IMR-90 (cell line): ENCODE data around the gene KRTAP4-16. TPM values are rescaled to one million over a fixed set of nuclear protein-coding genes. Genes with fewer than 3 reads are reported as not detected.

Source experiments
- ATAC-seq: fragments of 200-7000 bp; cut with Tn5 transposase; 2 replicates; pipeline ENCODE4 v1.9.1; 2020; ENCODE audit warnings: low read depth, mild to moderate bottlenecking, moderate library complexity
- BruUV-seq: library from RNA; stranded (reverse); fragments of 400-500 nt; replicated peaks from 2 replicates; lab custom pipeline; 2021; lab: Mats Ljungman, UMichigan
- CTCF ChIA-PET: fragments of 300-600 bp; formaldehyde crosslinking; extraction: SDS; loops from one replicate; lab custom pipeline; 2021; ENCODE audit warnings: antibody characterized with exemption; lab: Yijun Ruan, JAX
- POLR2A ChIA-PET: fragments of 300-600 bp; sonication (Branson Sonifier 250); formaldehyde crosslinking; loops from one replicate; lab custom pipeline; 2022; ENCODE audit warnings: antibody characterized with exemption; ENCODE audit not compliant: unreplicated experiment; lab: Charles Lee
- DNase-seq: peaks from one replicate; pipeline ENCODE4 v3.0.0; 2013
- H2AFZ ChIP-seq: replicated peaks from 2 replicates; pipeline ENCODE3; 2013; ENCODE audit warnings: low read length, mild to moderate bottlenecking; ENCODE audit not compliant: poor library complexity
- H2AK5ac ChIP-seq: 2 replicates; pipeline ENCODE4 v1.6.1; 2013; ENCODE audit warnings: low read depth, low read length, inconsistent platforms
- H2AK9ac ChIP-seq: replicated peaks from 2 replicates; pipeline ENCODE3; 2013; ENCODE audit warnings: mild to moderate bottlenecking, low read depth, low read length, moderate library complexity; ENCODE audit not compliant: poor library complexity
- H2BK120ac ChIP-seq: 2 replicates; pipeline ENCODE4 v1.6.1; 2013; ENCODE audit warnings: low read depth, low read length, inconsistent platforms
- H2BK15ac ChIP-seq: 3 replicates; pipeline ENCODE4 v1.6.1; 2013; ENCODE audit warnings: low read depth, low read length, inconsistent platforms
- H2BK20ac ChIP-seq: 2 replicates; pipeline ENCODE4 v1.6.1; 2013; ENCODE audit warnings: low read depth, mild to moderate bottlenecking, inconsistent platforms, low read length, moderate library complexity
- H2BK5ac ChIP-seq: 2 replicates; pipeline ENCODE4 v1.6.1; 2013; ENCODE audit warnings: mild to moderate bottlenecking, low read depth, low read length, inconsistent platforms; ENCODE audit not compliant: poor library complexity, severe bottlenecking
- H3K14ac ChIP-seq: replicated peaks from 2 replicates; pipeline ENCODE4 v1.6.1; 2013; ENCODE audit warnings: low read depth, low read length, inconsistent platforms
- H3K18ac ChIP-seq: 2 replicates; pipeline ENCODE4 v1.6.1; 2013; ENCODE audit warnings: low read depth, low read length, control low read depth
- H3K23ac ChIP-seq: 2 replicates; pipeline ENCODE4 v1.6.1; 2013; ENCODE audit warnings: low read depth, low read length, inconsistent platforms
- H3K27ac ChIP-seq: 2 replicates; pipeline ENCODE4 v1.5.1; 2013; ENCODE audit warnings: mild to moderate bottlenecking, control low read depth, low read length; ENCODE audit not compliant: insufficient read depth
- H3K27me3 ChIP-seq: 2 replicates; pipeline ENCODE4 v1.6.1; 2013; ENCODE audit warnings: low read length; ENCODE audit not compliant: control insufficient read depth, insufficient read depth
- H3K36me3 ChIP-seq: 2 replicates; pipeline ENCODE4 v1.6.1; 2013; ENCODE audit warnings: low read length, mixed read lengths; ENCODE audit not compliant: control insufficient read depth, insufficient read depth
- H3K4ac ChIP-seq: 2 replicates; pipeline ENCODE4 v1.6.1; 2013; ENCODE audit warnings: low read depth, low read length, inconsistent platforms
- H3K4me1 ChIP-seq: 2 replicates; pipeline ENCODE4 v1.6.1; 2013; ENCODE audit warnings: low read length, mixed read lengths; ENCODE audit not compliant: control insufficient read depth, insufficient read depth
- H3K4me2 ChIP-seq: 2 replicates; pipeline ENCODE4 v1.6.1; 2013; ENCODE audit warnings: low read depth, mild to moderate bottlenecking, control low read depth, low read length, moderate library complexity
- H3K4me3 ChIP-seq: 2 replicates; pipeline ENCODE4 v1.5.1; 2013; ENCODE audit warnings: low read depth, mild to moderate bottlenecking, control low read depth, low read length, moderate library complexity; ENCODE audit not compliant: insufficient read depth
- H3K56ac ChIP-seq: 2 replicates; pipeline ENCODE4 v1.6.1; 2013; ENCODE audit warnings: low read length, inconsistent platforms; ENCODE audit not compliant: insufficient read depth; ENCODE audit errors: extremely low read depth
- H3K79me1 ChIP-seq, 2 experiments: 2 replicates each; pipeline ENCODE4 v1.6.1; 2013; ENCODE audit warnings: low read length in 2 of 2, inconsistent platforms in 1 of 2, low read depth in 1 of 2
- H3K9ac ChIP-seq: 2 replicates; pipeline ENCODE4 v1.6.1; 2013; ENCODE audit warnings: low read depth, low read length, control low read depth
- H3K9me1 ChIP-seq: 2 replicates; pipeline ENCODE4 v1.6.1; 2013; ENCODE audit warnings: low read length, inconsistent platforms; ENCODE audit not compliant: insufficient read depth
- H3K9me3 ChIP-seq: 2 replicates; pipeline ENCODE4 v1.6.1; 2013; ENCODE audit warnings: low read length; ENCODE audit not compliant: control insufficient read depth, insufficient read depth
- H4K20me1 ChIP-seq: 2 replicates; pipeline ENCODE4 v1.6.1; 2013; ENCODE audit warnings: low read length, inconsistent platforms; ENCODE audit not compliant: insufficient read depth
- H4K5ac ChIP-seq: 2 replicates; pipeline ENCODE4 v1.6.1; 2013; ENCODE audit warnings: mild to moderate bottlenecking, low read depth, low read length, control low read depth
- H4K8ac ChIP-seq, 2 experiments: 2 replicates each; pipeline ENCODE4 v1.6.1; 2013; ENCODE audit warnings: low read depth in 2 of 2, low read length in 2 of 2, control low read depth in 1 of 2, inconsistent platforms in 1 of 2
- H4K91ac ChIP-seq: 2 replicates; pipeline ENCODE4 v1.6.1; 2013; ENCODE audit warnings: low read depth, low read length, inconsistent platforms; ENCODE audit not compliant: insufficient read depth
- BHLHE40 ChIP-seq: fragments of 150-350 bp; IDR thresholded peaks from 2 replicates; pipeline ENCODE4 v1.6.1; 2016; ENCODE audit warnings: mild to moderate bottlenecking, low read depth, low read length
- CHD1 ChIP-seq: IDR thresholded peaks from 2 replicates; pipeline ENCODE4 v1.6.1; 2012; ENCODE audit warnings: low read depth, low read length, improper control_type of control experiment
- ELK1 ChIP-seq: fragments of 150-350 bp; IDR thresholded peaks from 2 replicates; pipeline ENCODE4 v1.6.1; 2016; ENCODE audit warnings: low read depth, mild to moderate bottlenecking, low read length, moderate library complexity, borderline replicate concordance
- FOS ChIP-seq: fragments of 150-350 bp; IDR thresholded peaks from 2 replicates; pipeline ENCODE4 v1.6.1; 2016; ENCODE audit warnings: low read depth, low read length
- MAFK ChIP-seq: IDR thresholded peaks from 2 replicates; pipeline ENCODE4 v1.6.1; 2012; ENCODE audit warnings: low read depth, low read length, improper control_type of control experiment
- MAZ ChIP-seq: IDR thresholded peaks from 2 replicates; pipeline ENCODE4 v1.6.1; 2012; ENCODE audit warnings: low read depth, mild to moderate bottlenecking, low read length, improper control_type of control experiment, moderate library complexity, borderline replicate concordance
- MXI1 ChIP-seq: IDR thresholded peaks from 2 replicates; pipeline ENCODE4 v1.6.1; 2012; ENCODE audit warnings: low read depth, mild to moderate bottlenecking, low read length, moderate library complexity, borderline replicate concordance
- NFE2L2 ChIP-seq: fragments of 150-350 bp; IDR thresholded peaks from 2 replicates; pipeline ENCODE4 v1.6.1; 2016; ENCODE audit warnings: low read depth, mild to moderate bottlenecking, low read length
- POLR2A ChIP-seq: IDR thresholded peaks from 2 replicates; pipeline ENCODE4 v1.6.1; 2012; ENCODE audit warnings: mild to moderate bottlenecking, low read depth, low read length
- RAD21 ChIP-seq: IDR thresholded peaks from 2 replicates; pipeline ENCODE4 v1.6.1; 2012; ENCODE audit warnings: low read length, improper control_type of control experiment
- RCOR1 ChIP-seq: IDR thresholded peaks from 2 replicates; pipeline ENCODE4 v1.6.1; 2012; ENCODE audit warnings: mild to moderate bottlenecking, low read length, improper control_type of control experiment; ENCODE audit not compliant: insufficient replicate concordance
- SMC3 ChIP-seq: fragments of 150-350 bp; IDR thresholded peaks from 2 replicates; pipeline ENCODE4 v1.6.1; 2016; ENCODE audit warnings: low read depth, mild to moderate bottlenecking, antibody characterized with exemption, low read length, moderate library complexity
- USF2 ChIP-seq: fragments of 150-350 bp; IDR thresholded peaks from 2 replicates; pipeline ENCODE4 v1.6.1; 2017; ENCODE audit warnings: mild to moderate bottlenecking, antibody characterized with exemption, low read length, low read depth
- WGBS, 2 experiments: methylation state at CpG; one replicate each; pipeline versions ENCODE4 v1.1.5 to v1.1.7; 2013; ENCODE audit warnings: missing lambda C conversion rate in 2 of 2; ENCODE audit not compliant: insufficient read length in 1 of 2; ENCODE audit errors: extremely low coverage in 2 of 2; 5-methylcytosine and 5-hydroxymethylcytosine counted together
- dilution Hi-C: fragments of 300-500 bp; cut with HindIII; formaldehyde crosslinking; loops from one replicate; pipeline ENCODE4 v1.14.3; 2018; ENCODE audit warnings: low sequenced_read_pairs; ENCODE audit not compliant: unreplicated experiment
- in situ Hi-C: fragments of 300-500 bp; cut with MboI; formaldehyde crosslinking; loops from 3 replicates; pipeline ENCODE4 v1.14.3; 2019; ENCODE audit warnings: low sequenced_read_pairs, inconsistent platforms, mixed read lengths
- intact Hi-C: fragments of 100-400 bp; cut with micrococcal nuclease; formaldehyde crosslinking; loops from 2 replicates; pipeline ENCODE4 v1.10.0; 2022
- polyA plus RNA-seq, 3 experiments: library from polyadenylated mRNA; depleted of rRNA; stranded (reverse); fragments of >200 nt; gene quantifications; 2 replicates each; pipeline ENCODE4 v1.2.3, GENCODE V29; 2012; ENCODE audit warnings: low replicate concordance in 1 of 3
- total RNA-seq: library from RNA; depleted of rRNA; stranded (reverse); fragments of >200 nt; gene quantifications from 2 replicates; pipeline ENCODE4 v1.2.3, GENCODE V29; 2012

Gene KRTAP4-16
- total and polyA plus RNA-seq, 2 of the 4 experiments (the other 2 are of a cell fraction) = not detected

GRCh38 chr17:41098042-41098441, 4.0 kb downstream of the KRTAP4-16 start, which contains the start of gene KRTAP4-8:
KRTAP4-8 (minus strand) TSS chr17:41098142; CDS start chr17:41098084, 58 bp downstream.
- Histone ChIP-seq H3K4ac (peak within 1 kb of the TSS; percentile 94), H3K27ac (no peak within 1 kb of the TSS; the same call in 1 of the 2 replicates), H3K9me1 (peaks cover 6% of the 10 kb centered on the region), H2BK15ac (peak within 1 kb of the TSS; percentile 70; the same call in 1 of the 3 replicates), H2BK20ac (peak within 1 kb of the TSS; percentile 95), H2AK9ac (no peak within 1 kb of the TSS), H4K91ac (peak within 1 kb of the TSS; percentile 68), H3K4me3 (no peak within 1 kb of the TSS), H3K36me3 (no peaks in the 10 kb centered on the region), H2BK120ac (peak within 1 kb of the TSS; percentile 86), H2AK5ac (peak within 1 kb of the TSS; percentile 86), H2AFZ (no peak within 1 kb of the TSS), H3K9me3 (no peaks in the 10 kb centered on the region), H4K8ac (peak within 1 kb of the TSS; percentile 32 to 53), H4K5ac (peak within 1 kb of the TSS; percentile 0; the same call in 1 of the 2 replicates), H3K9ac (no peak within 1 kb of the TSS), H4K20me1 (no peaks in the 10 kb centered on the region), H3K23ac (peak within 1 kb of the TSS; percentile 79; the same call in 1 of the 2 replicates), H3K56ac (no peak within 1 kb of the TSS), H3K18ac (peak within 1 kb of the TSS; percentile 76; the same call in 1 of the 2 replicates), H3K4me2 (no peak within 1 kb of the TSS), H3K14ac (peak within 1 kb of the TSS; percentile 85), H3K4me1 (peaks cover 4% of the 10 kb centered on the region; the same call in 1 of the 2 replicates), H2BK5ac (peak within 1 kb of the TSS; percentile 95), H3K79me1 (no peaks in the 10 kb centered on the region), H3K27me3 (no peaks in the 10 kb centered on the region)
- ChIA-PET CTCF (no interaction called here), POLR2A (no interaction called here)
- intact Hi-C loops = no loop called here
- no TSS peak for BruUV-seq
- in situ Hi-C loops = no loop called here
- TF ChIP-seq USF2 (no peak), CHD1 (no peak), SMC3 (no peak), ELK1 (no peak), BHLHE40 (no peak), FOS (no peak), POLR2A (no peak), RAD21 (no peak), MXI1 (no peak), MAZ (no peak), MAFK (no peak), NFE2L2 (no peak), RCOR1 (no peak)
- dilution Hi-C loops = no loop called here
- no peak for ATAC-seq
- WGBS, 2 experiments = 71% methylated on average over 1 of the region's 4 CpGs; no CpG with 5 or more reads in 1 of the 2 experiments
- no peak for DNase-seq
